KOPT-K1 (cell line): ENCODE data around the gene TRIM37.

ENCODE experiments used
- H3K27ac ChIP-seq: fragments of 200-600 bp; sonication (generic); 2 replicates; pipeline ENCODE4 v1.5.1; 2016; ENCODE audit warnings: antibody characterized with exemption, mild to moderate bottlenecking, low read depth, low read length; ENCODE audit not compliant: poor library complexity, severe bottlenecking
- H3K36me3 ChIP-seq: fragments of 200-600 bp; sonication (generic); 2 replicates; pipeline ENCODE4 v1.5.1; 2017; ENCODE audit warnings: antibody characterized with exemption, mild to moderate bottlenecking, low read length, moderate library complexity; ENCODE audit not compliant: insufficient read depth
- H3K9me3 ChIP-seq: fragments of 200-600 bp; sonication (generic); 2 replicates; pipeline ENCODE4 v1.5.1; 2017; ENCODE audit warnings: antibody characterized with exemption, low read length, mild to moderate bottlenecking; ENCODE audit not compliant: insufficient read depth, poor library complexity, severe bottlenecking

TRIM37 gene

DNA sequence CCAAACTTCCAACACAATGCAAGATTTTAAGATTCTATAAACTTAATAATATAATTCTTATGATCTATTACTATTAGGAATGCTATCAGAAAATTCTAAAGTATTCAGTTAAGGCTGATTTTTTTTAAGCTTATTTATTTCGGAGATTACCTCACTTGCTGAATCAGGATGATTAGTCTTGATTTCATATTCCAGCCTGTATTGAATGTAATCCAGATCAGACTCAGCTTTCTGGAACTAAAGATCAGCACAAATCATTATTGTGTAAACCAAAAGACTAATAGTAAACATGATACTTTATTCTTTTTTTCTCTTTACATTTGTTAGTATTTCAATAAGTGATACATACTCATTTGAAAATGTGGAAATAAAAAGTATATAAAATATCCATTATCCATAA is 24.5 kb upstream of the TRIM37 start:
- no peaks in the 10 kb centered on the region for H3K9me3 ChIP-seq
- no peak overlapping the region for H3K27ac ChIP-seq
- H3K36me3 ChIP-seq = peaks cover 80% of the 10 kb centered on the region

DNA sequence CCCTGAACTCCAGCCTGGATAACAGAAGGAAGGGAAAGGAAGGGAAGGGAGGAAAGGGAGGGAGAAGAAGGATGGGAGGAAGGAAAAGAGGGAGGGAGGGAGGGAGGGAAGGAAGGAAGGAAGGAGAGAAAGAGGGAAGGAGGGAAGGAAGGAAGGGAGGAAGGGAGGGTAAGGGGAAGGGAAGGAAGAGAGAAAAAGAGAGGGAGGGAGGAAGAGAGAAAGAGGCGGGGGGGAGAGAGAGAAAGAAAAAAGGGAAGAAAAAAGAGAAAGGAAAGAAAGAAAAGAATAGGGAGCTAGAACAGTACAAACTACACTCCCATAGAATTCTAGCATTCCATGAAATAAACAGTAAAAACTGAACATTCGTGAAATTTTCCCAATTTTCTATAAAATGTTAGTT is 23.1 kb upstream of the TRIM37 start:
- Histone ChIP-seq H3K27ac (no peak overlapping the region), H3K9me3 (no peaks in the 10 kb centered on the region), H3K36me3 (peaks cover 87% of the 10 kb centered on the region)

DNA sequence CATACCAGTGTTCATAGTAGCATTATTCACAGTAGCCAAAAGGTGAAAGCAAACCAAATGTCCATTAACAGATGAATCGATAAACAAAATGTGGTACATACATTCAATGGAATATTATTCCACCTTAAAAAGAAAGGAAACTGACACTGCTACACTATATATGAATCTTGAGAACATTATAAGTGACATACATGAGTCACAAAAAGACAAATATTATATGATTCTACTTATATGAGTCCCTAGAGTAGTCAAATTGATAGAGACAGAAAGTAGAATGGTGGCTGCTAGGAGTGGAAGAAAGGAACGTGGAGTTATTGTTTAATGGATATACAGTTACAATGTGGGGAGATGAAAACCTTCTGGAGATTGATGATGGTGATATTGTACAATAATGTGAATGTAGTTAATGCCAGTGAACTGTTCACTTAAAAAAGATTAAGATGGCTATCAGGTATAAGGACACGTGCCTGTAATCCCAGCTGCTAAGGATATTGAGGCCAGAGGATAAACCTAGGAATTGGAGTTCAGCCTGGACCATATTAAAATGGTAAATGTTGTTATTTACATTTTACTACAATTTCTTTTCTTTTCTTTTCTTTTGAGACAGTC is 20.2 kb upstream of the TRIM37 start:
- Histone ChIP-seq H3K9me3 (no peaks in the 10 kb centered on the region), H3K27ac (no peak overlapping the region), H3K36me3 (peaks cover 97% of the 10 kb centered on the region)

DNA sequence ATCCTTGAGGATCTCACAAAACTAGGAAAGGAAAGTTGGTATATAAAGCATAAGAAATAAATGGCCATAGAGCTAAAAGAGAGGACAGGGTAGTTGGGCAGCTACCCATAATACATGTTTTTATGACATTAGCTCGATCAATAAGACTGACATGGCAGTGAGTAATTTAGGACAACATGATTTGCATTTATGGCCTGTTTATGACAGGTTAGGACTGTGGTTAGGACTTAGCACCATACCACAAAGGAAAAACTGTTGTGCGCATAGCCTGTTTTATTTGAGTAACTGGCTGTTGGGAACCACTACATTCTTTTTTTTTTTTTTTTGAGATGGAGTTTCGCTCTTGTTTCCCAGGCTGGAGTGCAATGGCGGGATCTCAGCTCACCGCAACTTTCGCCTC is 18.0 kb upstream of the TRIM37 start:
- peaks cover 96% of the 10 kb centered on the region for H3K36me3 ChIP-seq
- no peak overlapping the region for H3K27ac ChIP-seq
- no peaks in the 10 kb centered on the region for H3K9me3 ChIP-seq

DNA sequence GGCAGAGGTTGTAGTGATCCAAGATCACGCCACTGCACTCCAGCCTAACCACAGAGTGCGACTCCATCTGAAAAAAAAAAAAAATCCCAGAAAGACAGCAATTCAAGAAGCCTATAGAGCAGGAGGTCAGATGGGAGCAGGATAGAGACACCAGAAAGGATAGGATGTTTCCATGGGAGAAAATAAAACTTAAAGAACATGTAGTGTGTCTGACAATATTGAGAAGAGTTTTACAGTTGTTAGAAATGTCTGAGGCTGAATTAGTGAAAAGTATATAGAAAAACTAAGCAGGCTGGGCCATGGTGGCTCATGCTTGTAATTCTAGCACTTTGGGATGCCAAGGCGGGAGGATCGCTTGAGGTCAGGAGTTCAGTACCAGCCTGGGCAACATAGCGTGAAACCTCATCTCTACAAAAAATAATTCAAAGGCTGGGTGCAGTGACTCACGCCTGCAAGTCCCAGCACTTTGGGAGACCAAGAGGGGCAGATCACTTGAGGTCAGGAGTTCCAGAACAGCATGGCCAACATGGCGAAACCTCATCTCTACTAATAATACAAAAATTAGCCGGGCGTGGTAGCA is 15.3 kb upstream of the TRIM37 start:
- Histone ChIP-seq H3K36me3 (peaks cover 95% of the 10 kb centered on the region), H3K9me3 (no peaks in the 10 kb centered on the region), H3K27ac (no peak overlapping the region)

DNA sequence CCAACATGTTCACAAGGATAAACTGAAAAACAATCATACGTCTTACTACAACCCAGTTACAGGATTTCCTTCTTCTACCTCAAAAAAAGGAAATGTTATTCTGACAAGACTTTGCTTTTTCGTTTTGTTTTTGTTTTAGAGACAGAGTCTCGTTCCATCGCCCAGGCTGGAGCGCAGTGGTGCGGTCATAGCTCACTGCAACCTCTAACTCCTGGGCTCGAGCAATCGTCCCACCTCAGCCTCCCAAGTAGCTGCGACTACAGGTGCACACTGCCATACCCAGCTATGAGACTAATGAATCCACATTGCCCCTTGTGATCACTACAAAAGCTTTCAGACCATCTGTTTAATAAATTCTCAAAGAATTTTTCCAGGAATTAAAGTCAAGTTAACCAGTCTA is 8.8 kb upstream of the TRIM37 start:
- Histone ChIP-seq H3K9me3 (no peaks in the 10 kb centered on the region), H3K27ac (no peak overlapping the region), H3K36me3 (peaks cover 98% of the 10 kb centered on the region)

DNA sequence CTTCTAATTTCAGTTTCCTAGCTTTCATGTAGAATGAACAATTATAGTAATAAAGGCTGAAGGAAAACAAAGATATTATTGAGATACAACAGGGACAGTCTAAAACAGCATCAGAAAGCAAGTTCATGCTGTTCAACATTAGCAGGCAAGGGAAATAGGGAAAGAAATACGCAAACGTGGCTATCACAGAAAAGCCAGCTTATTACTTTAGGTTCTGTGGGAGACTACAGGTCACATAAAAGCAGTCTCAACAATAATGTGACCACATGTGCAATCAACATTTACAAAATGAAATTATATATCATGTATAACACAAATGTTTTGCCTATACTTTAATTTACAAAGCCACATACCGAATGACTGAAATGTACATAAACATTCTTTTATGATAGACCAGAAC is 4.9 kb upstream of the TRIM37 start:
- H3K9me3 ChIP-seq = no peaks in the 10 kb centered on the region
- H3K27ac ChIP-seq = no peak overlapping the region
- peaks cover 82% of the 10 kb centered on the region for H3K36me3 ChIP-seq

DNA sequence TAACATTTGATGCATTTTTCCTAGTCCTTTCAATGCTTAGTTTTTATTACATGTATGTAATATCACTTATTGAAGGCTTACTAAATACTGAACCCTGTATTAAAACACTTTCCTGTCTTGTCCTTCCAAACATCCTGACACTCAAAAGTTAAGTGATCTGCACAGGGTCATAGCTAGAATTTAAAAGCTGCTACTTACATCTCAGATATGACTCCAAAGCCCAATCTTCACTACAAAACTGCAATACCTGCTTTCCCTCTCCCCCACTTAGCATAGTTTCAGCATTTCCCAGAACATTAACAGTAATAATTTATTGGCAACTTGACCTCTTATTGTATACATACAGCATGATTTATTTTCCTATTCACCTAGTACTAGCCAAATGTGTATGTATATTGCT is 4.3 kb upstream of the TRIM37 start:
- H3K36me3 ChIP-seq = peaks cover 77% of the 10 kb centered on the region

DNA sequence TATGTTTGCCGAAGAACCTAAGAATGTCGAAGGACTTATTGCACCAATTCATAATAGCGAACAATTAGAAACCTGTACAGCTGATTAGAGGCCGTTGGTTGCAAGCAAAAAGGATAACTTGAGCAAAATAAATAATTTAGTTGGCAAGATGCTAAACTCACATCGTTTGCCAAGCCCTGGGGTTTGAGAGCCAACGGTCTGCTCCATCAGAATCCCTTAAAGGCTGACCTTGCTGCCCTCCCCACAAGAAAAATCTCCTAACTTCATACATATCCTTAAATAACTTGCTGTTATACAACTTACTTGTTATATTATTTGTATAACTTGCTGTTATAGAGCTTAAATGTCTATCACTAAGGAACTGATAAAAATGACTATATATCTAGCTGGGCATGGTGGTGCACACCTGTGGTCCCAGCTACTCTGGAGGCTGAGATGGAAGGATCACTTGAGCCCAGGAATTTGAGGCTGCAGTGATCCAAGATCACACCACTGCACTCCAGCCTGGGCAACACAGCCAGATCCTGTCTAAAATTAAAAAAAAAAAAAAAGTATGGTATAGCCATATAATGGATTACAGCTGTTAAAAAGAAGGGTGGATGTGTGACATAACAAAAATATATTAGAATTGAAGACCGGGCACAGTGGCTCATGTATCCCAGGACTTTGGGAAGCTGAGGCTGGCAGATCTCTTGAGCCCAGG is 1.9 kb upstream of the TRIM37 start:
- no peaks in the 10 kb centered on the region for H3K9me3 ChIP-seq
- H3K27ac ChIP-seq = no peak overlapping the region
- H3K36me3 ChIP-seq = peaks cover 65% of the 10 kb centered on the region

More for the DNA sequence above, 4.3 kb upstream of the TRIM37 start:
- Histone ChIP-seq H3K27ac (no peak overlapping the region), H3K9me3 (no peaks in the 10 kb centered on the region)

DNA sequence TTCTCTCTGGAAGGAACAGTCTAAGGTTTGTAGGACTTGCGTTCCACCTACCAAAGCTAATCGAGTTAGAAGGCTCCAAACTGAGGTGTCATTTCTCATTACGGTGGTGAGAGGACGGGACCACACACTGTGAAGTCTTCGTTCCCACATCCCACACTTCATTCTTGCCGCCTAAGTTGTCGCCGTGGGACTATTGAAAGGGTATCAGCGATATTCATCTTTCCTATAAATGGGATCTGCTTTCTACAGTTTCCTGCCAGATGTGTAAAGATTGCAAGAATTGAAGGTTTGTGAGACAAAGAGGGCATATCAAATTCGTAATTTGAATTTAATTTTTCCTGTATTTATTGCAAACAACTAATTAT is 608 bp upstream of the TRIM37 start:
- peaks cover 65% of the 10 kb centered on the region for H3K36me3 ChIP-seq
- H3K27ac ChIP-seq = peak overlapping the region; percentile 82
- no peaks in the 10 kb centered on the region for H3K9me3 ChIP-seq

DNA sequence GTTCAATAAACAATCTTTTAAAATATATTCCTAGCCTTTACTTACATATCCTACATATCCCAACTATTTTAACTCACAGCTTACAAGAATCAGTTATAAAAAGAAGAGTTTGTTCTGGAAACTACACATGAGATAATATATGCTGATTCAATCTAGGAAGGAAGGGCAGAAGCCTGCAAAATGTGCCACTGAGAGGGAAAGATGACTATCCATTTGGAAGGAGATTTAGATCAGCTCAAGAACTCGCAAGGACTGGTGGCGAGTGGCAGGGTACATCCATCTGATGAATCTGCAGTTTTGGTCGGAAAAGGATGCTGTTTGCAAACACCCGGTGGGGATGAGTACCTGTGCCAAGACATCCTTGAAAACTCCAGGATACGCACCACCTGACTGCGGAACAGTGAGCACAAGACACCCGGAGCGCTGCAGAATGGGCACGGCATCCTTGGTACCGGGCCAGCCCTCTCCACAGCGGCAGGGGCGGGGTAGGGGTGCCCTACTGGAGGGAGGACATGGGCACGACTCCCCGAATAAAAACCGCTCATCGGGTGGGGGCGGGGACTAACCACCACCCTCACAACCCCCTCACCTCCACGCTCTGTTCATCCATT is 723 bp downstream of the TRIM37 start:
- Histone ChIP-seq H3K9me3 (no peaks in the 10 kb centered on the region), H3K27ac (peak overlapping the region; percentile 82), H3K36me3 (peaks cover 62% of the 10 kb centered on the region)

DNA sequence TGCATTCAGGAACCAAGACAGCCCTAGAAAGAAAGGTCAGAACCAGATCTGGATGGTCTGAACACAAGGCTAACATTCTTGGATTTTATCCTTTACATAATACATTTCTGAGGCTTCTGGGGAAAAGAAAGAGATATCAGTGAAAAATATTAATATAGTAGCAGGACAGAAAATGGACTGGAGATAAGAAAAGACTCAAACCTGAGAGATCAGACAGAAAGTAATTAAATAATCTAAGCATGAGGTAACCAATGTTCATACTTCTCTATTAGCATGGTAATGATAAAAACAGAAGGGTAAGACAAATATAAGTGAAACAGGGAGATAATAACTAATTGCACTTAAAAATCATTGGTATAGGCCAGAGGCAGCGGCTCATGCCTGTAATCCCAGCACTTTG is 5.5 kb downstream of the TRIM37 start:
- H3K9me3 ChIP-seq = peaks cover 7% of the 10 kb centered on the region
- H3K36me3 ChIP-seq = peaks cover 79% of the 10 kb centered on the region
- no peak overlapping the region for H3K27ac ChIP-seq

DNA sequence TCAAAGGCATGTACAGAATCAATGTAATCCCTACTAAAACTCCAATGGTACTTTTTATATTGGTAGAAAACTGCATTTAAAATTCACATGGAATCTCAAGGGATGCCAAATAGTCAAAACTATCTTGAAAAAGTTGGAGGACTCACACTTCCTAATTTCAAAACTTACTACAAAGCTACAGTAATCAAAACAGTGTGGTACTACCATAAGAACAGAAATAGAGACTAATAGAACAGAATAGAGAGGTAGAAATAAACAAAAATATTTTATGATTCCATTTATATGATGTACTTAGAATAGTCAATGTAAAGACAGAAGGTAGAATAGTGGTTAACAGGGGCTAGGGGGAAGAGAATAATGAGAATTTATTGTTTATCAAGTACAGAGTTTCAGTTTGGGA is 8.8 kb downstream of the TRIM37 start:
- Histone ChIP-seq H3K9me3 (peaks cover 7% of the 10 kb centered on the region), H3K36me3 (peaks cover 91% of the 10 kb centered on the region), H3K27ac (no peak overlapping the region)

DNA sequence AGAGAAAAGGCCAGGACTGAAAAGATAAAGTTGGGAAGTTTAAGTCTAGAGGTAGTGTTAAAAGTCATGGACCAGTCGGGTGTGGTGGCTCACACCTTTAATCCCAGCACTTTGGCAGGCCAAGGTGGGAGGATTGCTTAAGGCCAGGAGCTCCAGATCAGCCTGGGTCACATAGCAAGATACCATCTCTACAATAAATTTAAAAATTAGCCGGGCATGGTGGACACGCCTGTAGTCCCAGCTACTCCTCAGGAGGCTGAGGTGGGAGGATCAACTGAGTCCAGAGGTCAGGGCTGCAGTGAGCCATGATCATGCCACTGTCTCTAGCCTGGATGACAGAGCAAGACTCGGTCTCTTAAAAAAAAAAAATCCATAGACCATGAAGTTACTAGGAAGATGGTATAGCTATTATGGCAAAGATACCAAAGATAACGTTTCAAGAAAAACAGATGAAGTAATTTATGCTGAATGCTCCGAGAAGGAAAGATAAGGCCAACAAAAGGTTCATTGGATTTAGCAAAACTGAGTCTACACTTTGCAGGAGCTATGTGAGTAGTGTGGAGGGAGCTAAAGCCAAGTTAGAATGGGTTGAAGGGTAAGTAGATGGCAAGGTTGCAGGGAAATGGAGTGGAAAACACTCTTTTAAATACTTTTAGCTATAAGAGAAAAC is 11.7 kb downstream of the TRIM37 start:
- H3K36me3 ChIP-seq = peaks cover 90% of the 10 kb centered on the region
- H3K27ac ChIP-seq = no peak overlapping the region
- H3K9me3 ChIP-seq = peaks cover 7% of the 10 kb centered on the region

DNA sequence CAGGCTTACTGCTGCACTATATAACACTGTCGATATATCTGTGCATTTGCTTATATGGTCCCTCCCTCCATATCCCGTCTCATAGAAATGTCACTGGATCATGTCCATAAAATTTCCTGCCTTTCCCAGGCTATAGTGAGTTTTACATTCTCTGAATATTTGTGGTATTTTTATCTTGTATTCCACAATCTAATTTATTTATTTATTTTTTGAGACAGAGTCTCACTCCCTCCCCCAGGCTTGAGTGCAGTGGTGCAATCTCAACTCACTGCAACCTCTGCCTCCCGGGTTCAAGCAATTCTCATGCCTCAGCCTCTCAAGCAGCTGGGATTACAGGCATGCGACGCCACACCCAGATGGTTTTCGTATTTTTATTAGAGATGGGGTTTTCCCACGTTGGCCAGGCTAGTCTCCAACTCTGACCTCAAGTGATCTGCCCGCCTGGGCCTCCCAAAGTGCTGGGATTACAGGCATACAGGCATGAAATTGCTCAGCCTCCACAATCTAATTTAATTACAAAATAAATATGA is 12.9 kb downstream of the TRIM37 start:
- no peak overlapping the region for H3K27ac ChIP-seq
- H3K36me3 ChIP-seq = peaks cover 90% of the 10 kb centered on the region
- peaks cover 7% of the 10 kb centered on the region for H3K9me3 ChIP-seq
